PC-3 (cell line): Measurements from ENCODE around the gene FBXL16. TPM values are rescaled to one million over a fixed set of nuclear protein-coding genes. Genes with fewer than 3 reads are reported as not detected.
"Not testable (repeated sequence)": the region's sequence is repeated elsewhere in the genome, so short reads cannot be mapped to it uniquely, and the experiment has no call there.

Source experiments
- ATAC-seq: fragments of 200-7000 bp; cut with Tn5 transposase; 2 replicates; pipeline ENCODE4 v1.9.1; 2020; ENCODE audit warnings: mild to moderate bottlenecking, moderate library complexity
- BruUV-seq: library from RNA; stranded (reverse); fragments of 400-500 nt; replicated peaks from 2 replicates; lab custom pipeline; 2021; lab: Mats Ljungman, UMichigan
- CTCF ChIA-PET: fragments of 300-600 bp; sonication (Branson Sonifier 250); formaldehyde crosslinking; loops from one replicate; lab custom pipeline; 2022; ENCODE audit warnings: antibody characterized with exemption; lab: Charles Lee
- POLR2A ChIA-PET: fragments of 300-600 bp; sonication (Branson Sonifier 250); formaldehyde crosslinking; loops from one replicate; lab custom pipeline; 2022; ENCODE audit warnings: antibody characterized with exemption; ENCODE audit not compliant: unreplicated experiment; lab: Charles Lee
- DNase-seq: peaks from one replicate; pipeline ENCODE4 v3.0.0-alpha.2; 2015
- H2AFZ ChIP-seq: fragments of 300-600 bp; sonication (generic); 2 replicates; pipeline ENCODE4 v1.6.0; 2016; ENCODE audit warnings: antibody characterized with exemption, low read length
- H3F3A ChIP-seq: fragments of 300-600 bp; sonication (generic); one replicate; pipeline ENCODE4 v1.6.0; 2017; ENCODE audit warnings: antibody characterized with exemption, low read length, control low read depth, mild to moderate bottlenecking; ENCODE audit not compliant: unreplicated experiment
- H3K27ac ChIP-seq: fragments of 300-600 bp; sonication (generic); 2 replicates; pipeline ENCODE4 v1.5.1; 2016; ENCODE audit warnings: mild to moderate bottlenecking, low read length
- H3K27me3 ChIP-seq: fragments of 300-600 bp; sonication (generic); 2 replicates; pipeline ENCODE4 v1.6.1; 2016; ENCODE audit warnings: low read length, mixed read lengths
- H3K36me3 ChIP-seq: fragments of 300-600 bp; sonication (generic); 2 replicates; pipeline ENCODE4 v1.6.1; 2016; ENCODE audit warnings: low read depth, mixed run types, low read length, mixed read lengths
- H3K4me1 ChIP-seq: fragments of 300-600 bp; sonication (generic); 2 replicates; pipeline ENCODE4 v1.5.1; 2016; ENCODE audit warnings: low read length; ENCODE audit not compliant: insufficient read depth
- H3K4me2 ChIP-seq: fragments of 300-600 bp; sonication (generic); 2 replicates; pipeline ENCODE4 v1.6.0; 2016; ENCODE audit warnings: low read length
- H3K4me3 ChIP-seq: fragments of 300-600 bp; sonication (generic); 2 replicates; pipeline ENCODE4 v1.5.1; 2016; ENCODE audit warnings: mild to moderate bottlenecking, low read length, mixed read lengths
- H3K79me2 ChIP-seq: fragments of 300-600 bp; sonication (generic); 2 replicates; pipeline ENCODE4 v1.6.1; 2017; ENCODE audit warnings: low read length, mixed read lengths
- H3K9ac ChIP-seq: fragments of 300-600 bp; sonication (generic); 2 replicates; pipeline ENCODE4 v1.6.0; 2016; ENCODE audit warnings: mild to moderate bottlenecking, low read length
- H3K9me2 ChIP-seq: fragments of 300-600 bp; sonication (generic); replicated peaks from 2 replicates; pipeline ENCODE4 v1.6.1; 2016; ENCODE audit warnings: mixed run types, low read length, mixed read lengths
- H3K9me3 ChIP-seq: fragments of 300-600 bp; sonication (generic); 2 replicates; pipeline ENCODE4 v1.6.1; 2016; ENCODE audit warnings: low read length, mixed read lengths
- H4K20me1 ChIP-seq: fragments of 300-600 bp; sonication (generic); 2 replicates; pipeline ENCODE4 v1.6.1; 2016; ENCODE audit warnings: low read length, mixed read lengths
- CTCF ChIP-seq: fragments of 300-600 bp; sonication (generic); conservative IDR thresholded peaks from 2 replicates; pipeline ENCODE4 v1.5.1; 2017; ENCODE audit warnings: antibody characterized with exemption, low read depth, mild to moderate bottlenecking, low read length
- EZH2 ChIP-seq: fragments of 300-600 bp; sonication (generic); IDR thresholded peaks from one replicate; pipeline ENCODE4 v1.6.1; 2017; ENCODE audit warnings: antibody characterized with exemption, mild to moderate bottlenecking, low read length; ENCODE audit not compliant: unreplicated experiment
- EZH2phosphoT487 ChIP-seq: fragments of 300-600 bp; sonication (generic); IDR thresholded peaks from 2 replicates; pipeline ENCODE4 v1.6.1; 2018; ENCODE audit warnings: mild to moderate bottlenecking, antibody characterized with exemption, low read length, borderline replicate concordance
- intact Hi-C: fragments of 100-400 bp; cut with micrococcal nuclease; formaldehyde crosslinking; loops from 2 replicates; pipeline ENCODE4 v1.9.0; 2023
- total RNA-seq: library from RNA; depleted of rRNA; stranded (reverse); fragments of >200 nt; gene quantifications from 2 replicates; pipeline ENCODE4 v1.2.3, GENCODE V29; 2014

FBXL16 gene
- total RNA-seq, 1 experiment from 2014 or later, result 7.5 TPM

GRCh38 chr16:693364-693763 lies 12.2 kb downstream of the FBXL16 start:
- intact Hi-C loops, result no loop called here
- H3K4me3 ChIP-seq, result no peak overlapping the region

GRCh38 chr16:692356-693108 lies 13.1 kb downstream of the FBXL16 start:
- Histone ChIP-seq H3K9me3 (no peaks in the 10 kb centered on the region), H3K9ac (no peak overlapping the region), H3K36me3 (no peaks in the 10 kb centered on the region), H4K20me1 (no peaks in the 10 kb centered on the region), H2AFZ (no peak overlapping the region), H3K27ac (no peak overlapping the region), H3K9me2 (no peaks in the 10 kb centered on the region), H3K4me1 (peaks cover 22% of the 10 kb centered on the region), H3K27me3 (no peaks in the 10 kb centered on the region), H3K4me3 (no peak overlapping the region), H3F3A (peaks cover 4% of the 10 kb centered on the region), H3K79me2 (peaks cover 12% of the 10 kb centered on the region), H3K4me2 (no peak overlapping the region)
- BruUV-seq, result no TSS peak
- ATAC-seq (no peak), DNase-seq (no peak)
- ChIA-PET CTCF (no interaction called here), POLR2A (interaction anchor here (0.6 kb wide), 1 partner anchor 1969 kb away, joined by 4 read pairs; no protein-coding TSS in a partner anchor)
- TF ChIP-seq EZH2 (no peak), CTCF (no peak), EZH2phosphoT487 (no peak)
- intact Hi-C loops, result no loop called here

More at GRCh38 chr16:693364-693763, 12.2 kb downstream of the FBXL16 start:
- no peak overlapping the region for H3K27ac ChIP-seq
- ChIA-PET POLR2A (interaction anchor here (0.6 kb wide), 1 partner anchor 1968 kb away, joined by 4 read pairs; no protein-coding TSS in a partner anchor), CTCF (no interaction called here)
- no peak for DNase-seq
- H2AFZ ChIP-seq, result no peak overlapping the region
- H3K4me1 ChIP-seq, result peaks cover 22% of the 10 kb centered on the region
- TF ChIP-seq EZH2phosphoT487, result no peak
- TF ChIP-seq CTCF, result no peak
- no peak for TF ChIP-seq EZH2
- H3K27me3 ChIP-seq, result no peaks in the 10 kb centered on the region
- H3K9ac ChIP-seq, result no peak overlapping the region
- no TSS peak for BruUV-seq
- no peaks in the 10 kb centered on the region for H4K20me1 ChIP-seq
- H3K79me2 ChIP-seq, result peaks cover 12% of the 10 kb centered on the region
- no peak overlapping the region for H3K4me2 ChIP-seq
- no peaks in the 10 kb centered on the region for H3K36me3 ChIP-seq
- no peaks in the 10 kb centered on the region for H3K9me2 ChIP-seq
- no peak for ATAC-seq
- peaks cover 4% of the 10 kb centered on the region for H3F3A ChIP-seq
- H3K9me3 ChIP-seq, result no peaks in the 10 kb centered on the region

- DNase-seq, intact Hi-C loops, H3K9ac ChIP-seq, BruUV-seq, H3K9me3 ChIP-seq, H3F3A ChIP-seq, H3K36me3 ChIP-seq, H4K20me1 ChIP-seq, H3K4me3 ChIP-seq, H2AFZ ChIP-seq, H3K27me3 ChIP-seq, H3K4me2 ChIP-seq, H3K27ac ChIP-seq, CTCF ChIA-PET, ATAC-seq, POLR2A ChIA-PET, H3K9me2 ChIP-seq: not testable (repeated sequence)
- H3K4me1 ChIP-seq, result peaks cover 22% of the 10 kb centered on the region
- peaks cover 12% of the 10 kb centered on the region for H3K79me2 ChIP-seq
Measured at GRCh38 chr16:691242-691641, 14.4 kb downstream of the FBXL16 start.
